HEK293T (cell line): ENCODE data around the gene CGNL1.

Source experiments
- CTCF ChIA-PET: fragments of 350-600 bp; formaldehyde crosslinking; extraction: SDS; loops from one replicate; lab custom pipeline; 2021; ENCODE audit warnings: antibody characterized with exemption, inconsistent platforms; lab: Yijun Ruan, JAX
- POLR2A ChIA-PET: fragments of 350-600 bp; formaldehyde crosslinking; extraction: SDS; loops from one replicate; lab custom pipeline; 2020; ENCODE audit warnings: antibody characterized with exemption, inconsistent platforms; lab: Yijun Ruan, JAX
- DNase-seq: peaks from one replicate; pipeline ENCODE4 v3.0.0; 2012; ENCODE audit warnings: mixed read lengths; ENCODE audit errors: extremely low spot score
- ARNT ChIP-seq: fragments of 450-650 bp; IDR thresholded peaks from 2 replicates; pipeline ENCODE4 v1.6.1; 2017; ENCODE audit warnings: mild to moderate bottlenecking
- BHLHE40 ChIP-seq: fragments of 450-650 bp; IDR thresholded peaks from 2 replicates; pipeline ENCODE4 v1.6.1; 2016; ENCODE audit warnings: mild to moderate bottlenecking, moderate library complexity, borderline replicate concordance
- CTBP1 ChIP-seq: fragments of 450-650 bp; IDR thresholded peaks from 2 replicates; pipeline ENCODE4 v1.6.1; 2016; ENCODE audit warnings: borderline replicate concordance
- ELF4 ChIP-seq: fragments of 450-650 bp; IDR thresholded peaks from 2 replicates; pipeline ENCODE4 v1.6.1; 2017; ENCODE audit warnings: antibody characterized with exemption
- FOXA1 ChIP-seq: fragments of 450-650 bp; IDR thresholded peaks from 2 replicates; pipeline ENCODE4 v1.6.1; 2016; ENCODE audit warnings: mild to moderate bottlenecking
- FOXK2 ChIP-seq: fragments of 450-650 bp; IDR thresholded peaks from 2 replicates; pipeline ENCODE4 v1.6.1; 2016; ENCODE audit warnings: mild to moderate bottlenecking
- FOXM1 ChIP-seq: fragments of 450-650 bp; IDR thresholded peaks from 2 replicates; pipeline ENCODE4 v1.6.1; 2017; ENCODE audit warnings: mild to moderate bottlenecking, borderline replicate concordance
- HDGF ChIP-seq: fragments of 450-650 bp; IDR thresholded peaks from 2 replicates; pipeline ENCODE4 v1.6.1; 2017; ENCODE audit warnings: antibody characterized with exemption, borderline replicate concordance
- L3MBTL2 ChIP-seq: fragments of 450-650 bp; conservative IDR thresholded peaks from 2 replicates; pipeline ENCODE4 v1.6.1; 2016; ENCODE audit warnings: mild to moderate bottlenecking
- LEF1 ChIP-seq: fragments of 450-650 bp; IDR thresholded peaks from 2 replicates; pipeline ENCODE4 v1.6.1; 2017; ENCODE audit warnings: mild to moderate bottlenecking, borderline replicate concordance
- NFRKB ChIP-seq: fragments of 450-650 bp; IDR thresholded peaks from 2 replicates; pipeline ENCODE4 v1.6.1; 2016; ENCODE audit warnings: mild to moderate bottlenecking, moderate library complexity
- PKNOX1 ChIP-seq: fragments of 450-650 bp; IDR thresholded peaks from 2 replicates; pipeline ENCODE4 v1.6.1; 2016
- SP1 ChIP-seq: fragments of 450-650 bp; IDR thresholded peaks from 2 replicates; pipeline ENCODE4 v1.6.1; 2017
- SUZ12 ChIP-seq: fragments of 450-650 bp; IDR thresholded peaks from 2 replicates; pipeline ENCODE4 v1.6.1; 2016; ENCODE audit warnings: mild to moderate bottlenecking
- TARDBP ChIP-seq: fragments of 450-650 bp; IDR thresholded peaks from 2 replicates; pipeline ENCODE4 v1.6.1; 2016
- ZNF384 ChIP-seq: fragments of 450-650 bp; IDR thresholded peaks from 2 replicates; pipeline ENCODE4 v1.6.1; 2016

CGNL1 gene

DNA sequence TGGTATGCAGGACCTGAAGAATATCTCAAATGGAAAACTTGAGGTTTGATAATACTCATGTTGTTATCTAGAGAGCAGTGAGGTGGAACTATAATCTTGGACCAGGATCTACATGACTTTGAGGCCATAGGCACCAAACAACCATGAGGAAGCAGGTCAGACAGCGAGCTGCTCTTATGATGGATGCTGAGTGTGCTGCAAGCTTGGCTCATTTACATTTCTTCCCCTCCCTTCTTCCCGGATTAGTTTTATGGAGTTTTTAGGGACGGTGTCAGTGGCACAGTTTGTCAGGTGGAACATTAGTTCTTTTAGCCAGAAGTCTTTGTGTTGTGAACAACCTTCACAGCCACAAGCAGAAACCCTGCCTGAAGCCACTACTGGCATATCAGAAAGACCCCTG lies 207.4 kb downstream of the CGNL1 start:
- CTCF ChIA-PET: no interaction called here
- DNase-seq: no peak
- no peak for TF ChIP-seq FOXA1
- TF ChIP-seq PKNOX1: no peak
- TF ChIP-seq L3MBTL2: no peak
- no peak for TF ChIP-seq ELF4
- no peak for TF ChIP-seq CTBP1
- TF ChIP-seq TARDBP: no peak
- TF ChIP-seq SP1: no peak
- TF ChIP-seq NFRKB: no peak
- no peak for TF ChIP-seq LEF1
- TF ChIP-seq FOXM1: no peak
- no peak for TF ChIP-seq SUZ12
- TF ChIP-seq FOXK2: no peak
- no peak for TF ChIP-seq HDGF
- POLR2A ChIA-PET: no interaction called here

GRCh38 chr15:57586661-57587424 lies 210.5 kb downstream of the CGNL1 start:
- CTCF ChIA-PET: interaction anchor here (0.5 kb wide), 1 partner anchor 27 kb away, joined by 3 read pairs; no protein-coding TSS in a partner anchor
- DNase-seq: no peak
- TF ChIP-seq PKNOX1 (no peak), BHLHE40 (no peak), HDGF (no peak), ELF4 (no peak), FOXA1 (no peak), LEF1 (no peak), CTBP1 (no peak), FOXK2 (no peak), SP1 (no peak)
- POLR2A ChIA-PET: no interaction called here

GRCh38 chr15:57589281-57589680 lies 213.0 kb downstream of the CGNL1 start:
- DNase-seq: no peak
- ChIA-PET POLR2A (no interaction called here), CTCF (no interaction called here)
- TF ChIP-seq TARDBP: no peak
- TF ChIP-seq PKNOX1: no peak
- no peak for TF ChIP-seq HDGF
- TF ChIP-seq LEF1: no peak
- no peak for TF ChIP-seq FOXK2
- no peak for TF ChIP-seq ARNT
- TF ChIP-seq FOXM1: no peak
- TF ChIP-seq ELF4: no peak
- no peak for TF ChIP-seq CTBP1
- no peak for TF ChIP-seq SUZ12
- TF ChIP-seq NFRKB: no peak
- no peak for TF ChIP-seq ZNF384
- TF ChIP-seq FOXA1: no peak
- TF ChIP-seq BHLHE40: no peak
- TF ChIP-seq SP1: no peak
- TF ChIP-seq L3MBTL2: no peak

DNA sequence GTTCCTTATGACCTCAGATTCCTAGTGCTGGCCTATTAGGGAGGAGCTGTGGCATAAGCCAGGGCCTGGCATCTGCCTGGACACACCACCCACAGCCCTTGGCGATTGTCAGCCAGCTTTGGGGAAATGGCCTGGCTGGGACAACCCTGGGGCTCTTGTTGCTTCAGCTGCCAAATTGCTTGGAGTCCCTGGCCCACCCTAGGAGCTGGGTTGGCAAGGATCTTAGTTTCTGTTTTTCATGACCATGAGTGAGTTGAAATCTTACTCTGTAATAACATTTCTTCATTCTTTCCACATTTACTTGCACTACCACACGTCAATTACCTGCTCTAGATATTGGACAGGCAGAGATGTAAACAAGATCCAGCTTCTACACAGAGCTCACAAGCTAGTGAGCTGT lies 213.4 kb downstream of the CGNL1 start:
- DNase-seq: no peak
- ChIA-PET CTCF (no interaction called here), POLR2A (no interaction called here)
- TF ChIP-seq ARNT: no peak
- TF ChIP-seq BHLHE40: no peak
- no peak for TF ChIP-seq SP1
- no peak for TF ChIP-seq FOXK2
- TF ChIP-seq LEF1: no peak
- no peak for TF ChIP-seq ZNF384
- TF ChIP-seq L3MBTL2: no peak
- no peak for TF ChIP-seq FOXM1
- no peak for TF ChIP-seq TARDBP
- TF ChIP-seq ELF4: no peak

- POLR2A ChIA-PET: no interaction called here
- CTCF ChIA-PET: no interaction called here
- DNase-seq: no peak
- TF ChIP-seq TARDBP (no peak), ZNF384 (no peak), CTBP1 (no peak), SUZ12 (no peak), ARNT (no peak), ELF4 (no peak), HDGF (no peak), LEF1 (no peak), FOXM1 (no peak), NFRKB (no peak), PKNOX1 (no peak), SP1 (no peak), BHLHE40 (no peak), FOXK2 (no peak), L3MBTL2 (no peak)
These were observed 215.0 kb downstream of the CGNL1 start for GRCh38 chr15:57591237-57591821.
